GM12878 (cell line): ENCODE data around the gene CRB1. TPM values are rescaled to one million over a fixed set of nuclear protein-coding genes. Genes with fewer than 3 reads are reported as not detected.

Source experiments
- ATAC-seq: fragments of 200-7000 bp; cut with Tn5 transposase; 3 replicates; pipeline ENCODE4 v1.9.1; 2020; ENCODE audit warnings: mild to moderate bottlenecking, moderate library complexity
- BruUV-seq: library from RNA; stranded (reverse); fragments of 400-500 nt; replicated peaks from 2 replicates; lab custom pipeline; 2021; lab: Mats Ljungman, UMichigan
- CTCF ChIA-PET: fragments of 300-600 bp; sonication (Branson Sonifier 250); formaldehyde crosslinking; extraction: SDS; loops from one replicate; lab custom pipeline; 2021; ENCODE audit warnings: inconsistent platforms; lab: Yijun Ruan, JAX
- POLR2A ChIA-PET: fragments of 350-600 bp; formaldehyde crosslinking; extraction: SDS; loops from one replicate; lab custom pipeline; 2021; ENCODE audit warnings: inconsistent platforms; lab: Charles Lee
- RAD21 ChIA-PET: fragments of 300-600 bp; sonication (Branson Sonifier 250); formaldehyde crosslinking; loops from one replicate; lab custom pipeline; 2023; ENCODE audit warnings: antibody characterized with exemption; ENCODE audit not compliant: unreplicated experiment; lab: Charles Lee
- SMC1A ChIA-PET: fragments of 300-600 bp; sonication (Branson Sonifier 250); formaldehyde crosslinking; loops from one replicate; lab custom pipeline; 2023; ENCODE audit not compliant: unreplicated experiment, uncharacterized antibody; lab: Charles Lee
- DNase-seq: peaks from one replicate; pipeline ENCODE4 v3.0.0-alpha.2; 2011; ENCODE audit warnings: low read depth, low spot score
- FAIRE-seq: peaks from 3 replicates; lab custom pipeline; 2011; peaks lifted over from hg19 to GRCh38; lab: Jason Lieb, UNC
- H2AFZ ChIP-seq: 2 replicates; pipeline ENCODE4 v1.6.0; 2011; ENCODE audit warnings: low read depth, low read length, control low read depth; ENCODE audit not compliant: control insufficient read depth
- H3K27ac ChIP-seq: 2 replicates; pipeline ENCODE4 v1.5.1; 2011; ENCODE audit warnings: control low read depth; ENCODE audit not compliant: control insufficient read depth, insufficient read depth
- H3K27me3 ChIP-seq, 2 experiments: replicated peaks in 1 of 2; 2 replicates each; pipeline versions ENCODE4 v1.6.0 to v1.6.1; 2011; ENCODE audit warnings: low read length in 1 of 2; ENCODE audit not compliant: control insufficient read depth in 2 of 2, insufficient read depth in 2 of 2
- H3K36me3 ChIP-seq, 2 experiments: 2 replicates each; pipeline ENCODE4 v1.5.1; 2011; ENCODE audit warnings: low read length in 1 of 2; ENCODE audit not compliant: control insufficient read depth in 2 of 2, insufficient read depth in 2 of 2
- H3K4me1 ChIP-seq: 2 replicates; pipeline ENCODE4 v1.6.1; 2011; ENCODE audit warnings: mild to moderate bottlenecking, low read length, moderate library complexity, mixed read lengths; ENCODE audit not compliant: control insufficient read depth, insufficient read depth
- H3K4me2 ChIP-seq: 2 replicates; pipeline ENCODE4 v1.6.0; 2011; ENCODE audit warnings: control low read depth; ENCODE audit not compliant: control insufficient read depth, insufficient read depth
- H3K4me3 ChIP-seq: fragments of 200-600 bp; sonication (generic); 2 replicates; pipeline ENCODE4 v1.5.1; 2016
- H3K79me2 ChIP-seq: 2 replicates; pipeline ENCODE4 v1.6.0; 2011; ENCODE audit warnings: low read length; ENCODE audit not compliant: control insufficient read depth, insufficient read depth
- H3K9ac ChIP-seq: 2 replicates; pipeline ENCODE4 v1.8.0; 2011; ENCODE audit warnings: low read length, control low read depth, mixed read lengths; ENCODE audit not compliant: control insufficient read depth, insufficient read depth
- H3K9me3 ChIP-seq: replicated peaks from 3 replicates; pipeline ENCODE4 v1.5.1; 2011; ENCODE audit warnings: mild to moderate bottlenecking, low read length; ENCODE audit not compliant: control insufficient read depth, insufficient read depth
- H4K20me1 ChIP-seq: 2 replicates; pipeline ENCODE4 v1.6.0; 2011; ENCODE audit not compliant: control insufficient read depth, insufficient read depth
- BMI1 ChIP-seq: fragments of 450-650 bp; IDR thresholded peaks from 2 replicates; pipeline ENCODE4 v1.6.1; 2016; ENCODE audit warnings: mild to moderate bottlenecking, moderate library complexity, borderline replicate concordance
- CBX5 ChIP-seq: sonication (generic); IDR thresholded peaks from 2 replicates; pipeline ENCODE4 v1.6.1; 2016; ENCODE audit warnings: low read depth, moderate library complexity, mild to moderate bottlenecking, inconsistent platforms
- CREB1 ChIP-seq: IDR thresholded peaks from 2 replicates; pipeline ENCODE4 v1.6.1; 2012; ENCODE audit warnings: low read depth, mild to moderate bottlenecking, inconsistent platforms
- FOXK2 ChIP-seq: fragments of 450-650 bp; IDR thresholded peaks from 2 replicates; pipeline ENCODE4 v1.6.1; 2017; ENCODE audit warnings: mild to moderate bottlenecking, moderate library complexity
- HDAC2 ChIP-seq: fragments of 200-600 bp; sonication (generic); IDR thresholded peaks from 2 replicates; pipeline ENCODE4 v1.6.1; 2017
- IKZF2 ChIP-seq, 2 experiments: fragments of 450-650 bp; IDR thresholded peaks; 2 replicates each; pipeline ENCODE4 v1.6.1; 2017; ENCODE audit warnings: mild to moderate bottlenecking in 2 of 2, moderate library complexity in 2 of 2
- MTA3 ChIP-seq: IDR thresholded peaks from 2 replicates; pipeline ENCODE4 v1.6.1; 2012; ENCODE audit warnings: low read length, inconsistent platforms, borderline replicate concordance
- PML ChIP-seq: IDR thresholded peaks from 2 replicates; pipeline ENCODE4 v1.6.1; 2012; ENCODE audit warnings: low read length, inconsistent platforms
- SIN3A ChIP-seq: IDR thresholded peaks from 2 replicates; pipeline ENCODE4 v1.6.1; 2012; ENCODE audit warnings: low read depth, low read length, improper control_type of control experiment
- SMARCA5 ChIP-seq: fragments of 450-650 bp; IDR thresholded peaks from 2 replicates; pipeline ENCODE4 v1.6.1; 2017; ENCODE audit warnings: mild to moderate bottlenecking
- SREBF1 ChIP-seq: IDR thresholded peaks from 2 replicates; pipeline ENCODE4 v1.6.1; 2012; ENCODE audit warnings: mild to moderate bottlenecking, low read length
- WGBS: methylation state at CpG from one replicate; pipeline ENCODE4 v1.1.6; 2016; ENCODE audit warnings: low lambda C conversion rate; ENCODE audit not compliant: insufficient replicate concordance, insufficient coverage; ENCODE audit errors: missing lambda C conversion rate; 5-methylcytosine and 5-hydroxymethylcytosine counted together
- in situ Hi-C: fragments of 300-500 bp; cut with MboI; formaldehyde crosslinking; loops from 9 replicates; pipeline ENCODE4 v1.14.3; 2018; ENCODE audit warnings: mixed read lengths
- intact Hi-C: fragments of 100-400 bp; cut with micrococcal nuclease; formaldehyde crosslinking; loops from one replicate; pipeline ENCODE4 v1.14.2; 2022; ENCODE audit not compliant: unreplicated experiment
- polyA plus RNA-seq, 11 experiments: library from polyadenylated mRNA; depleted of rRNA in 4 of 11; unstranded in 6 of 11; stranded (reverse) in 5 of 11; fragments of >200 nt; fragmentation: Nextera tagmentation in 4 of 11; fragmentation: Illumina TruSeq in 1 of 11; extraction: Ambion mirVana in 4 of 11; extraction: Trizol in 1 of 11; gene quantifications; 1 replicate in 1 of 11; 2 replicates in 10 of 11; pipeline versions ENCODE4 v1.2.1 to v1.2.3, GENCODE V29; 2011 to 2016; ENCODE audit warnings: inconsistent platforms in 2 of 11, missing spikeins in 2 of 11, low read depth in 1 of 11
- total RNA-seq, 4 experiments: library from RNA; depleted of rRNA in 3 of 4; stranded (reverse); fragments of >200 nt in 3 of 4; fragmentation: Illumina TruSeq in 1 of 4; extraction: Trizol in 1 of 4; gene quantifications; 2 replicates each; pipeline versions ENCODE4 v1.2.1 to v1.2.3, GENCODE V29; 2013 to 2021
- TF ChIP-seq, protein P1 (sequence below): fragments of 450-650 bp; IDR thresholded peaks from 2 replicates; pipeline ENCODE4 v1.6.1; 2017; ENCODE audit warnings: mild to moderate bottlenecking, moderate library complexity

CRB1 gene
- total and polyA plus RNA-seq, 10 of the 15 experiments (the other 5 are each of a cell fraction or from before 2014, with no cell fraction given), result 0.06 to 0.10 (median 0.06) TPM; not detected in 7

DNA sequence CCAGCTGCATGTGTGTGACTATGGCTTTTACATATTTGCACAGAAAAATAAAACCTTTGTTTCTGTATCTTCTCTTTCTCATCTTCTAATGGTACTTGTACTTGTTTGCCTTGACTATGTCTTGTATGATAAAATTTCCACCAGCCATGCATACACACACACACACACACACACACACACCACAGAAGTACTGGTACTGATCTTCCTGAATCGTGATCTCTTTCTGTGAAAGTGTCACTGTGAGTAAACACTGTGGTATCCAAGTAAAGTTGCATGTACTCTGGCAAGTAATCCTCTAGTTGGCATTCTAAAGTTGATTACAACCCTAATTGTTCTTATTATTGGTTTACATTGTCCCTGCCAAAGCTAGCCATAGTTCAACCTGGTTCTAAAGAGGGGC, 176.7 kb downstream of the CRB1 start:
- POLR2A ChIA-PET, result no interaction called here
- ATAC-seq (no peak), FAIRE-seq (no peak), DNase-seq (no peak)
- 0% methylated on average over 1 of the region's 1 CpG for WGBS
- Histone ChIP-seq H2AFZ (no peak overlapping the region), H3K27ac (no peak overlapping the region), H3K9me3 (no peaks in the 10 kb centered on the region), H3K36me3 (no peaks in the 10 kb centered on the region), H3K4me2 (no peak overlapping the region), H3K4me3 (no peak overlapping the region), H4K20me1 (no peaks in the 10 kb centered on the region), H3K79me2 (no peaks in the 10 kb centered on the region), H3K27me3 (no peaks in the 10 kb centered on the region), H3K9ac (no peak overlapping the region), H3K4me1 (no peaks in the 10 kb centered on the region)
- in situ Hi-C loops, result no loop called here
- TF ChIP-seq SREBF1, result no peak
- intact Hi-C loops, result no loop called here
- CTCF ChIA-PET, result no interaction called here
- SMC1A ChIA-PET, result no interaction called here
- no TSS peak for BruUV-seq
- RAD21 ChIA-PET, result no interaction called here

DNA sequence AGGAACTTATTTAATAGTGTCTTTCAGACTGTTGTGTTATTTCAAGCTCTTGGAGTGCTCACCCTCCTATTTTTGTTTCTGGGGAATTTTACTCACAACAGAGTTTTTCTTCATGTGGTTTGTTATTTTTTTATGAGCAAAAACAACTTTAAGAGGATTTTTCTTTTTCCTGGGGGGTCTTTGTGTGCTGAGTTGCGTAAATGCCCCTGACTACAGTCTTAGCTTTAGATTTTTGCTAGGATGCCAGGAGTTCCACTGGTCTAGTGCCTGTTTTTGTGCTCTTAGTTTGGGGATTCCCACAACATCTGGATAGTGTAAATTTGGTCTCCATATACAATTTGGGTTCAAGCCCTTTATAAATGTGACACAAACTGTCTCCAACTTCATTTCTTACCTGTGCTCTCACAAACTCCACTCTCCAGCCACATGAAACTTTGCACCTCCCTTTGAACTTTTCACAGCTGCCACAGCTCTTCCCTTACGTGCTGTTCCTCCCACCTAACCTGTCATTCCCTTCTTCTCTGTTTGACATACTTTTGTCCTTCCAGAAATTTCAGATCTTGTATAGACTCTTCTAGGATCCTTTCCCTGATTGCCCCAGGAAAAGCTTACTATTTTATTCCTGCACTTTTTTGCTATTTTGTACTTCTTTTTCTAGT, 180.2 kb downstream of the CRB1 start:
- no peak for TF ChIP-seq SIN3A
- no peak for TF ChIP-seq BMI1
- no peak for TF ChIP-seq CBX5
- TF ChIP-seq PML, result no peak
- TF ChIP-seq, protein P1, sequence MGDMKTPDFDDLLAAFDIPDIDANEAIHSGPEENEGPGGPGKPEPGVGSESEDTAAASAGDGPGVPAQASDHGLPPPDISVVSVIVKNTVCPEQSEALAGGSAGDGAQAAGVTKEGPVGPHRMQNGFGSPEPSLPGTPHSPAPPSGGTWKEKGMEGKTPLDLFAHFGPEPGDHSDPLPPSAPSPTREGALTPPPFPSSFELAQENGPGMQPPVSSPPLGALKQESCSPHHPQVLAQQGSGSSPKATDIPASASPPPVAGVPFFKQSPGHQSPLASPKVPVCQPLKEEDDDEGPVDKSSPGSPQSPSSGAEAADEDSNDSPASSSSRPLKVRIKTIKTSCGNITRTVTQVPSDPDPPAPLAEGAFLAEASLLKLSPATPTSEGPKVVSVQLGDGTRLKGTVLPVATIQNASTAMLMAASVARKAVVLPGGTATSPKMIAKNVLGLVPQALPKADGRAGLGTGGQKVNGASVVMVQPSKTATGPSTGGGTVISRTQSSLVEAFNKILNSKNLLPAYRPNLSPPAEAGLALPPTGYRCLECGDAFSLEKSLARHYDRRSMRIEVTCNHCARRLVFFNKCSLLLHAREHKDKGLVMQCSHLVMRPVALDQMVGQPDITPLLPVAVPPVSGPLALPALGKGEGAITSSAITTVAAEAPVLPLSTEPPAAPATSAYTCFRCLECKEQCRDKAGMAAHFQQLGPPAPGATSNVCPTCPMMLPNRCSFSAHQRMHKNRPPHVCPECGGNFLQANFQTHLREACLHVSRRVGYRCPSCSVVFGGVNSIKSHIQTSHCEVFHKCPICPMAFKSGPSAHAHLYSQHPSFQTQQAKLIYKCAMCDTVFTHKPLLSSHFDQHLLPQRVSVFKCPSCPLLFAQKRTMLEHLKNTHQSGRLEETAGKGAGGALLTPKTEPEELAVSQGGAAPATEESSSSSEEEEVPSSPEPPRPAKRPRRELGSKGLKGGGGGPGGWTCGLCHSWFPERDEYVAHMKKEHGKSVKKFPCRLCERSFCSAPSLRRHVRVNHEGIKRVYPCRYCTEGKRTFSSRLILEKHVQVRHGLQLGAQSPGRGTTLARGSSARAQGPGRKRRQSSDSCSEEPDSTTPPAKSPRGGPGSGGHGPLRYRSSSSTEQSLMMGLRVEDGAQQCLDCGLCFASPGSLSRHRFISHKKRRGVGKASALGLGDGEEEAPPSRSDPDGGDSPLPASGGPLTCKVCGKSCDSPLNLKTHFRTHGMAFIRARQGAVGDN, result no peak
- TF ChIP-seq SMARCA5, result no peak
- TF ChIP-seq CREB1, result no peak
- TF ChIP-seq HDAC2, result no peak
- TF ChIP-seq MTA3, result no peak
- no peak for TF ChIP-seq FOXK2
- TF ChIP-seq IKZF2 (IDR thresholded peaks at IDR 0.05), result no peak
- TF ChIP-seq, all 136 proteins: peak for 0
- FAIRE-seq (no peak), ATAC-seq (no peak), DNase-seq (no peak)
- ChIA-PET CTCF (interaction anchor here (0.6 kb wide), 1 partner anchor 48 kb away, joined by 3 read pairs; no protein-coding TSS in a partner anchor), RAD21 (no interaction called here), POLR2A (no interaction called here), SMC1A (no interaction called here)
- no peaks in the 10 kb centered on the region for H3K4me1 ChIP-seq
- in situ Hi-C loops (no loop called here), intact Hi-C loops (no loop called here)
- no TSS peak for BruUV-seq
- H3K9me3 ChIP-seq, result no peaks in the 10 kb centered on the region; the same call in 2 of the 3 replicates
- no peak overlapping the region for H3K4me3 ChIP-seq
- H3K27ac ChIP-seq, result no peak overlapping the region
- 0% methylated on average over 2 of the region's 2 CpGs for WGBS
- no peaks in the 10 kb centered on the region for H4K20me1 ChIP-seq
- no peaks in the 10 kb centered on the region for H3K27me3 ChIP-seq
- H3K36me3 ChIP-seq, result no peaks in the 10 kb centered on the region
- H3K9ac ChIP-seq, result no peak overlapping the region
- no peaks in the 10 kb centered on the region for H3K79me2 ChIP-seq
- H2AFZ ChIP-seq, result no peak overlapping the region
- H3K4me2 ChIP-seq, result no peak overlapping the region
